SU-DHL-6 (cell line): ENCODE measurements around the gene C15orf62.

Experiments
- H2AFZ ChIP-seq: fragments of 200-600 bp; sonication (generic); 2 replicates; pipeline ENCODE4 v1.6.1; 2014; ENCODE audit warnings: low read depth, mild to moderate bottlenecking, moderate library complexity, mixed read lengths, antibody characterized with exemption, low read length; ENCODE audit not compliant: severe bottlenecking
- H3F3A ChIP-seq: fragments of 200-600 bp; shearing (Covaris generic); 2 replicates; pipeline ENCODE4 v1.6.0; 2016; ENCODE audit warnings: antibody characterized with exemption, mild to moderate bottlenecking; ENCODE audit not compliant: insufficient read depth
- H3K27ac ChIP-seq: fragments of 200-600 bp; sonication (generic); 2 replicates; pipeline ENCODE4 v1.5.1; 2016; ENCODE audit warnings: low read depth, mild to moderate bottlenecking, low read length, moderate library complexity, mixed read lengths
- H3K27me3 ChIP-seq: fragments of 200-600 bp; sonication (generic), shearing (Covaris generic); 2 replicates; pipeline ENCODE4 v1.6.0; 2014; ENCODE audit warnings: mild to moderate bottlenecking, low read length
- H3K36me3 ChIP-seq: fragments of 200-600 bp; sonication (generic); 2 replicates; pipeline ENCODE4 v1.6.1; 2014; ENCODE audit warnings: mild to moderate bottlenecking, low read length, mixed read lengths
- H3K4me2 ChIP-seq: fragments of 300-600, 200-600 bp; shearing (Covaris generic), sonication (generic); 2 replicates; pipeline ENCODE4 v1.6.0; 2014; ENCODE audit warnings: low read length, low read depth, mild to moderate bottlenecking; ENCODE audit not compliant: poor library complexity, severe bottlenecking
- H3K4me3 ChIP-seq: fragments of 200-600 bp; sonication (generic); 2 replicates; pipeline ENCODE4 v1.5.1; 2014; ENCODE audit warnings: antibody characterized with exemption, low read length, mild to moderate bottlenecking, mixed read lengths; ENCODE audit not compliant: insufficient read depth, poor library complexity, severe bottlenecking
- H3K79me2 ChIP-seq: fragments of 200-600 bp; sonication (generic); 2 replicates; pipeline ENCODE4 v1.6.1; 2014; ENCODE audit warnings: mild to moderate bottlenecking, low read length, moderate library complexity; ENCODE audit not compliant: insufficient read depth
- H3K9ac ChIP-seq: fragments of 200-600 bp; sonication (generic); 2 replicates; pipeline ENCODE4 v1.7.0; 2014; ENCODE audit warnings: mild to moderate bottlenecking, low read length
- H3K9me2 ChIP-seq: fragments of 200-600 bp; sonication (generic); replicated peaks from 2 replicates; pipeline ENCODE4 v1.6.1; 2014; ENCODE audit warnings: low read length; ENCODE audit not compliant: insufficient read depth
- H3K9me3 ChIP-seq: fragments of 200-600 bp; sonication (generic); 2 replicates; pipeline ENCODE4 v1.6.1; 2014; ENCODE audit warnings: low read length, mixed read lengths; ENCODE audit not compliant: insufficient read depth
- H4K20me1 ChIP-seq: fragments of 200-600 bp; sonication (generic); 2 replicates; pipeline ENCODE4 v1.6.1; 2014; ENCODE audit warnings: low read depth, mild to moderate bottlenecking, antibody characterized with exemption, low read length, moderate library complexity, mixed read lengths
- CTCF ChIP-seq: fragments of 200-600 bp; sonication (generic); IDR thresholded peaks from one replicate; pipeline ENCODE4 v1.5.1; 2017; ENCODE audit warnings: antibody characterized with exemption, mild to moderate bottlenecking, low read length, moderate library complexity; ENCODE audit not compliant: insufficient read depth, poor library complexity, severe bottlenecking
- EZH2phosphoT487 ChIP-seq: fragments of 200-600 bp; sonication (generic), shearing (Covaris generic); conservative IDR thresholded peaks from 2 replicates; pipeline ENCODE4 v1.6.1; 2018; ENCODE audit warnings: mild to moderate bottlenecking, antibody characterized with exemption, low read length, moderate library complexity, mixed read lengths

The C15orf62 gene

GRCh38 chr15:40776537-40777141 is 6.9 kb downstream of the C15orf62 start:
- H3K4me2 ChIP-seq: no peak overlapping the region
- no peaks in the 10 kb centered on the region for H3K9me3 ChIP-seq
- H3K4me3 ChIP-seq: no peak overlapping the region
- H3K9ac ChIP-seq: no peak overlapping the region
- no peak for TF ChIP-seq EZH2phosphoT487
- no peak for TF ChIP-seq CTCF
- no peaks in the 10 kb centered on the region for H4K20me1 ChIP-seq
- no peaks in the 10 kb centered on the region for H3K27me3 ChIP-seq
- no peak overlapping the region for H2AFZ ChIP-seq
- H3K27ac ChIP-seq: no peak overlapping the region
- H3K36me3 ChIP-seq: no peaks in the 10 kb centered on the region
- H3K9me2 ChIP-seq: no peaks in the 10 kb centered on the region
- H3F3A ChIP-seq: no peaks in the 10 kb centered on the region
- H3K79me2 ChIP-seq: peaks cover 4% of the 10 kb centered on the region; the same call in 1 of the 2 replicates

GRCh38 chr15:40782609-40783227 is 12.9 kb downstream of the C15orf62 start:
- Histone ChIP-seq H3K4me3 (no peak overlapping the region), H4K20me1 (no peaks in the 10 kb centered on the region), H3K9me2 (no peaks in the 10 kb centered on the region), H3K27ac (peak overlapping the region; percentile 4; the same call in 1 of the 2 replicates), H2AFZ (no peak overlapping the region), H3K27me3 (no peaks in the 10 kb centered on the region), H3K9me3 (no peaks in the 10 kb centered on the region), H3K4me2 (no peak overlapping the region), H3K36me3 (no peaks in the 10 kb centered on the region), H3F3A (peaks cover 3% of the 10 kb centered on the region; the same call in 1 of the 2 replicates), H3K9ac (no peak overlapping the region), H3K79me2 (peaks cover 17% of the 10 kb centered on the region; the same call in 1 of the 2 replicates)
- TF ChIP-seq EZH2phosphoT487: no peak
- TF ChIP-seq CTCF: peak; percentile 78

- TF ChIP-seq EZH2phosphoT487 (no peak), CTCF (no peak)
- H3K9ac ChIP-seq: no peak overlapping the region
- H3K4me2 ChIP-seq: no peak overlapping the region
- H4K20me1 ChIP-seq: no peaks in the 10 kb centered on the region
- no peaks in the 10 kb centered on the region for H3K27me3 ChIP-seq
- H3K79me2 ChIP-seq: peaks cover 24% of the 10 kb centered on the region; the same call in 1 of the 2 replicates
- H3F3A ChIP-seq: peaks cover 3% of the 10 kb centered on the region; the same call in 1 of the 2 replicates
- no peak overlapping the region for H3K27ac ChIP-seq
- H2AFZ ChIP-seq: no peak overlapping the region
- H3K9me3 ChIP-seq: no peaks in the 10 kb centered on the region
- H3K9me2 ChIP-seq: no peaks in the 10 kb centered on the region
- H3K4me3 ChIP-seq: no peak overlapping the region
- no peaks in the 10 kb centered on the region for H3K36me3 ChIP-seq
Measured at GRCh38 chr15:40785164-40785563, 15.4 kb downstream of the C15orf62 start.
